Spleen (tissue), 7 donors: ENCODE results near the gene IARS1.

ENCODE experiments used
- CTCF ChIP-seq, 11 experiments: fragments of 200-600 bp in 7 of 11; fragments of 450-650 bp in 4 of 11; sonication (generic) in 4 of 11; IDR thresholded peaks in 8 of 11; conservative IDR thresholded peaks in 3 of 11; 1 replicate in 7 of 11; 2 replicates in 4 of 11; pipeline versions ENCODE4 v1.4.0 to v1.8.0; 2016 to 2021; ENCODE audit warnings: antibody characterized with exemption in 11 of 11, inconsistent platforms in 4 of 11, mild to moderate bottlenecking in 1 of 11
- POLR2A ChIP-seq, 3 donors: fragments of 450-650 bp; IDR thresholded peaks; one replicate each; pipeline ENCODE4 v1.5.1; 2017; ENCODE audit warnings: antibody characterized with exemption in 3 of 3, mild to moderate bottlenecking in 1 of 3
- POLR2AphosphoS5 ChIP-seq, 3 donors: sonication (generic); formaldehyde crosslinking; IDR thresholded peaks; one replicate each; pipeline ENCODE4 v1.5.1; 2017; ENCODE audit warnings: antibody characterized with exemption in 3 of 3
- donor health status: DM: no; HTN: no; CAD: no; lungs with moderate emphysema.
- donor health status: DM: no; HTN: no; CAD: no.
- donor health status: DM: no; HTN: no; CAD: no.

- TF ChIP-seq CTCF (IDR thresholded peaks at IDR 0.05 in 8 of 11, conservative IDR thresholded peaks at IDR 0.05 in 3 of 11) (no peak), POLR2AphosphoS5 (IDR thresholded peaks at IDR 0.05) (no peak), POLR2A (IDR thresholded peaks at IDR 0.05) (no peak)
Observed at GRCh38 chr9:92275541-92275940, 18.0 kb downstream of the IARS1 start.
